BLaER1 treated with 17β-estradiol and CSF1 and Interleukin-3, amounts not matched to agents 10 nM and 100 nM (cell line): ENCODE measurements around the gene STRADB.
"Not testable (repeated sequence)": the region's sequence is repeated elsewhere in the genome, so short reads cannot be mapped to it uniquely, and the experiment has no call there.

Source experiments
- H3K27ac ChIP-seq, 11 experiments: shearing (Covaris generic); formaldehyde crosslinking; 2 replicates each; pipeline ENCODE4 v1.8.1; 2022
- H3K27me3 ChIP-seq, 11 experiments: shearing (Covaris generic); formaldehyde crosslinking; 2 replicates each; pipeline ENCODE4 v1.8.1; 2022
- H3K36me3 ChIP-seq, 11 experiments: shearing (Covaris generic); formaldehyde crosslinking; 2 replicates each; pipeline ENCODE4 v1.8.1; 2022
- H3K4me1 ChIP-seq, 10 experiments: shearing (Covaris generic); formaldehyde crosslinking; 2 replicates each; pipeline ENCODE4 v1.8.1; 2022
- H3K4me2 ChIP-seq, 11 experiments: shearing (Covaris generic); formaldehyde crosslinking; 2 replicates each; pipeline ENCODE4 v1.8.1; 2022
- H3K4me3 ChIP-seq, 10 experiments: shearing (Covaris generic); formaldehyde crosslinking; 2 replicates each; pipeline ENCODE4 v1.8.1; 2022
- H3K9ac ChIP-seq, 11 experiments: shearing (Covaris generic); formaldehyde crosslinking; 2 replicates each; pipeline ENCODE4 v1.8.1; 2022
- H3K9me3 ChIP-seq, 11 experiments: shearing (Covaris generic); formaldehyde crosslinking; replicated peaks in 1 of 11; 2 replicates each; pipeline ENCODE4 v1.8.1; 2022
- H4K20me1 ChIP-seq, 11 experiments: shearing (Covaris generic); formaldehyde crosslinking; 2 replicates each; pipeline ENCODE4 v1.8.1; 2022
- Cebpa-rat ChIP-seq, 11 experiments: shearing (Covaris generic); IDR thresholded peaks; 2 replicates each; pipeline ENCODE4 v1.8.1; 2022

The STRADB gene

GRCh38 chr2:201433394-201433995 lies 18.0 kb upstream of the STRADB start:
- Histone ChIP-seq H4K20me1 (peaks cover 0 to 55% (median 0%) of the 10 kb centered on the region in 11 experiments; a peak in 4 of 22 replicates), H3K9me3 (peaks cover 22 to 39% (median 27%) of the 10 kb centered on the region in 11 experiments), H3K36me3 (peaks cover 14 to 26% (median 22%) of the 10 kb centered on the region in 11 experiments; a peak in 21 of 22 replicates), H3K27ac (no peak overlapping the region; a peak in 1 of 22 replicates), H3K27me3 (no peaks in the 10 kb centered on the region), H3K4me1 (peaks cover 16 to 27% (median 22%) of the 10 kb centered on the region in 10 experiments), H3K4me2 (peak overlapping the region in 5 of 11 experiments; percentile 46 to 68 (median 50); a peak in 8 of 22 replicates), H3K9ac (no peak overlapping the region), H3K4me3 (no peak overlapping the region)
- no peak for TF ChIP-seq Cebpa-rat (IDR thresholded peaks at IDR 0.05)

GRCh38 chr2:201436141-201436540 lies 15.4 kb upstream of the STRADB start:
- Histone ChIP-seq H3K36me3 (peaks cover 3 to 15% (median 6%) of the 10 kb centered on the region in 11 experiments; a peak in 19 of 22 replicates), H3K4me2 (no peak overlapping the region), H3K4me3 (no peak overlapping the region), H3K27me3 (no peaks in the 10 kb centered on the region), H3K9me3 (peaks cover 0 to 13% (median 4%) of the 10 kb centered on the region in 11 experiments; a peak in 16 of 22 replicates), H3K9ac (no peak overlapping the region), H3K4me1 (peaks cover 22 to 31% (median 25%) of the 10 kb centered on the region in 10 experiments), H4K20me1 (peaks cover 0 to 55% (median 0%) of the 10 kb centered on the region in 11 experiments; a peak in 4 of 22 replicates), H3K27ac (no peak overlapping the region)
- TF ChIP-seq Cebpa-rat (IDR thresholded peaks at IDR 0.05), result no peak

DNA sequence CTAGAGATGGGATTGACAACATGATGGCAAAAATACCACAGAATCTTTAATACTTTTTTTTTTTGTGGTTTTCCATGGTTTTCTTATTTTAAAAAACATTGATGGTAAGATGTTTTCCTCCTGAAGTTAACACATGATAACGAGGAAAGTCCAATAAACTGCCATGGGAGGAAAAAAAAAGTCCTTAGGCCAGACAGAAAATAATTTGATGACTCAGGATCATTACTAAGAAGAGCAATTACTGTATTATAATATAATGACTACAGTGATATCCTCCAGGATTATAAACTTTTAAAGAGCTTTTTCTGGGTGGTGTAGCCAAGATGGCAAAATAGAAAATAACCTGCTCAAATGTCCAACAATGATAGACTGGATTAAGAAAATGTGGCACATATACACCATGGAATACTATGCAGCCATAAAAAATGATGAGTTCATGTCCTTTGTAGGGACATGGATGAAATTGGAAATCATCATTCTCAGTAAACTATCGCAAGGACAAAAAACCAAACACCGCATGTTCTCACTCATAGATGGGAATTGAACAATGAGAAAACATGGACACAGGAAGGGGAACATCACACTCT lies 12.1 kb upstream of the STRADB start:
- H3K27me3 ChIP-seq, H3K9ac ChIP-seq, H3K9me3 ChIP-seq, H3K4me2 ChIP-seq, H3K4me3 ChIP-seq, H3K27ac ChIP-seq: not testable (repeated sequence)
- Histone ChIP-seq H3K36me3 (peaks cover 0 to 12% (median 0%) of the 10 kb centered on the region in 11 experiments; a peak in 2 of 22 replicates), H4K20me1 (peaks cover 0 to 40% (median 0%) of the 10 kb centered on the region in 11 experiments; a peak in 4 of 22 replicates), H3K4me1 (peaks cover 5 to 21% (median 13%) of the 10 kb centered on the region in 10 experiments; a peak in 17 of 20 replicates)

DNA sequence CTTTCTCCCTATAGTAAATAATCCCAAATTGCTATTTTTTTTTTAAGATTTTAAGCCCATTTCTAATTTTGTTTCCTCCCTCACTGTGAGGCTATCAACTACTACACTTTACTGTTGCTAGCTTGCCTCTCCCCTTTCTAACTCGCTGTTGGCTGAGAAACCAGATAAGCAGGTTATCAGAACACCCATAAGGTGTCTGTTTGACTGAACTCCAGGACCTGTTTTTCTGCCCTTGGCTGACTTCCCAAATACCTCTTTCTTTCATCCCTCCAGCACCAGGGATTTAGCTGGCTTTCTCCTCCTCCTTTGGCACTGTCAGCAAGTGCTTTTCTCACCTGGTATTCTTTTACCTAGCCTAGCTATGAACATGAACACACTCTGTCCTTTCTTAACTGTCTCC lies 11.4 kb upstream of the STRADB start:
- H4K20me1 ChIP-seq, result peaks cover 0 to 45% (median 0%) of the 10 kb centered on the region in 11 experiments; a peak in 4 of 22 replicates
- no peak for TF ChIP-seq Cebpa-rat (IDR thresholded peaks at IDR 0.05)
- no peak overlapping the region for H3K4me2 ChIP-seq
- H3K9ac ChIP-seq, result no peak overlapping the region
- H3K4me3 ChIP-seq, result no peak overlapping the region
- no peak overlapping the region for H3K27ac ChIP-seq
- no peaks in the 10 kb centered on the region for H3K9me3 ChIP-seq
- H3K4me1 ChIP-seq, result peaks cover 5 to 21% (median 13%) of the 10 kb centered on the region in 10 experiments; a peak in 17 of 20 replicates
- peaks cover 0 to 12% (median 0%) of the 10 kb centered on the region in 11 experiments; a peak in 2 of 22 replicates for H3K36me3 ChIP-seq
- no peaks in the 10 kb centered on the region for H3K27me3 ChIP-seq

DNA sequence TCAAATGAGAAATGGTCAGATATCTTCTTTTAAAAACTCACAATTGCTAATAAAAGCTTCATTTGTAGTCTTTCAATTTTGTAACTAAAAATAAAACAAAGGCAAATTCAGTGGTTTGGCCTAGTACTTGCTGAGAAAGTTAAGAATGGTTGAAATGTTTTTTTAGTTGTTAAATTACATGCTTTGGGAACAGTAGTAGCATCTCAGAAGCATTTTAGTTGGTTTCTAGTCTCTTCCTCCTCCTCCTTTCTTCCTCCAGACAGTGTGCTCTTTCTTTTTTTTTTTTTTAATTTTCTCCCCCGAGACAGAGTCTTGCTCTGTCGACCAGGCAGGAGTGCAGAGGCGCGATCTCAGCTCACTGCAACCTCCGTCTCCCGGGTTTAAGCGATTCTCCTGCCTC lies 10.1 kb upstream of the STRADB start:
- H3K4me2 ChIP-seq, result peak overlapping the region in 10 of 11 experiments; percentile 16 to 55 (median 40); a peak in 20 of 22 replicates
- no peaks in the 10 kb centered on the region for H3K9me3 ChIP-seq
- H3K27me3 ChIP-seq, result no peaks in the 10 kb centered on the region
- peak overlapping the region in 1 of 11 experiments; percentile 27; a peak in 1 of 22 replicates for H3K9ac ChIP-seq
- peaks cover 5 to 21% (median 13%) of the 10 kb centered on the region in 10 experiments; a peak in 17 of 20 replicates for H3K4me1 ChIP-seq
- H3K4me3 ChIP-seq, result no peak overlapping the region
- H3K36me3 ChIP-seq, result peaks cover 0 to 12% (median 0%) of the 10 kb centered on the region in 11 experiments; a peak in 1 of 22 replicates
- no peak overlapping the region for H3K27ac ChIP-seq
- TF ChIP-seq Cebpa-rat (IDR thresholded peaks at IDR 0.05), result no peak
- H4K20me1 ChIP-seq, result peaks cover 0 to 58% (median 0%) of the 10 kb centered on the region in 11 experiments; a peak in 4 of 22 replicates

- peaks cover 10 to 38% (median 29%) of the 10 kb centered on the region in 10 experiments for H3K4me1 ChIP-seq
- peaks cover 0 to 16% (median 0%) of the 10 kb centered on the region in 11 experiments; a peak in 2 of 22 replicates for H3K36me3 ChIP-seq
- no peaks in the 10 kb centered on the region for H3K27me3 ChIP-seq
- no peak overlapping the region for H3K27ac ChIP-seq
- no peak overlapping the region for H3K4me3 ChIP-seq
- H3K9ac ChIP-seq, result no peak overlapping the region
- no peak overlapping the region for H3K4me2 ChIP-seq
- peaks cover 0 to 38% (median 0%) of the 10 kb centered on the region in 11 experiments; a peak in 4 of 22 replicates for H4K20me1 ChIP-seq
- TF ChIP-seq Cebpa-rat (IDR thresholded peaks at IDR 0.05), result no peak
- H3K9me3 ChIP-seq, result no peaks in the 10 kb centered on the region
These were observed 6.6 kb upstream of the STRADB start for GRCh38 chr2:201444746-201445465.

- H4K20me1 ChIP-seq, result peaks cover 0 to 30% (median 0%) of the 10 kb centered on the region in 11 experiments; a peak in 4 of 22 replicates
- no peak overlapping the region for H3K9ac ChIP-seq
- no peak overlapping the region for H3K4me2 ChIP-seq
- no peak overlapping the region for H3K27ac ChIP-seq
- no peak for TF ChIP-seq Cebpa-rat (IDR thresholded peaks at IDR 0.05)
- H3K4me1 ChIP-seq, result peaks cover 12 to 31% (median 26%) of the 10 kb centered on the region in 10 experiments
- peaks cover 0 to 12% (median 0%) of the 10 kb centered on the region in 11 experiments; a peak in 2 of 22 replicates for H3K36me3 ChIP-seq
- no peaks in the 10 kb centered on the region for H3K9me3 ChIP-seq
- no peaks in the 10 kb centered on the region for H3K27me3 ChIP-seq
- H3K4me3 ChIP-seq, result no peak overlapping the region
These were observed 4.5 kb upstream of the STRADB start for GRCh38 chr2:201447086-201447485.

GRCh38 chr2:201448061-201448460 lies 3.5 kb upstream of the STRADB start:
- Histone ChIP-seq H3K27ac (no peak overlapping the region), H3K9ac (no peak overlapping the region), H3K4me1 (peaks cover 19 to 39% (median 33%) of the 10 kb centered on the region in 10 experiments), H4K20me1 (peaks cover 0 to 22% (median 0%) of the 10 kb centered on the region in 11 experiments; a peak in 4 of 22 replicates), H3K27me3 (no peaks in the 10 kb centered on the region), H3K4me3 (no peak overlapping the region), H3K36me3 (peaks cover 0 to 12% (median 0%) of the 10 kb centered on the region in 11 experiments; a peak in 2 of 22 replicates), H3K4me2 (0 out of 22 replicates have a peak overlapping the region, but pooled peaks of 1 of the 11 experiments have one; percentile 6), H3K9me3 (no peaks in the 10 kb centered on the region)
- no peak for TF ChIP-seq Cebpa-rat (IDR thresholded peaks at IDR 0.05)
